Cardiac muscle cell (in vitro differentiated cells and primary cell): ENCODE data around the gene HNF1A. TPM values are rescaled to one million over a fixed set of nuclear protein-coding genes. Genes with fewer than 3 reads are reported as not detected.

ENCODE experiments used
- DNase-seq, 2 donors: peaks; one replicate each; pipeline versions ENCODE4 v3.0.0 to v3.0.0-alpha.2; 2010 to 2017; ENCODE audit warnings: low read depth in 1 of 2, low spot score in 1 of 2
- H3K27ac ChIP-seq: fragments of 200-600 bp; sonication (generic); 2 replicates; pipeline ENCODE4 v1.5.1; 2016
- H3K27me3 ChIP-seq: fragments of 200-600 bp; sonication (generic); 2 replicates; pipeline ENCODE4 v1.6.0; 2016; ENCODE audit warnings: control low read depth
- H3K36me3 ChIP-seq: fragments of 200-600 bp; sonication (generic); 2 replicates; pipeline ENCODE4 v1.5.1; 2016; ENCODE audit warnings: control low read depth
- H3K4me1 ChIP-seq: fragments of 200-600 bp; sonication (generic); 2 replicates; pipeline ENCODE4 v1.8.1; 2017; ENCODE audit warnings: low read depth, mild to moderate bottlenecking, mixed run types
- H3K4me3 ChIP-seq: fragments of 200-600 bp; sonication (generic); 2 replicates; pipeline ENCODE4 v1.5.1; 2016; ENCODE audit warnings: mild to moderate bottlenecking
- H3K9me3 ChIP-seq: fragments of 200-600 bp; sonication (generic); 2 replicates; pipeline ENCODE4 v1.5.1; 2017; ENCODE audit warnings: low read depth, mild to moderate bottlenecking, control low read depth
- CTCF ChIP-seq: IDR thresholded peaks from 2 replicates; pipeline ENCODE4 v1.5.1; 2012; ENCODE audit warnings: low read depth, mild to moderate bottlenecking, low read length
- polyA plus RNA-seq: library from polyadenylated mRNA; unstranded; fragments of >200 nt; fragmentation: Nextera tagmentation; extraction: Ambion mirVana; gene quantifications from 2 replicates; pipeline ENCODE4 v1.2.1, GENCODE V29; 2016
- total RNA-seq: library from RNA; depleted of rRNA; stranded (reverse); fragments of >200 nt; gene quantifications from 2 replicates; pipeline ENCODE4 v1.2.3, GENCODE V29; 2016

The HNF1A gene
- total and polyA plus RNA-seq, 2 experiments from 2014 or later: not detected

- Histone ChIP-seq H3K27me3 (no peaks in the 10 kb centered on the region), H3K27ac (no peak overlapping the region), H3K36me3 (no peaks in the 10 kb centered on the region), H3K4me3 (no peak overlapping the region), H3K4me1 (no peaks in the 10 kb centered on the region), H3K9me3 (no peaks in the 10 kb centered on the region)
- DNase-seq: no peak
- no peak for TF ChIP-seq CTCF
Measured at GRCh38 chr12:120984351-120984898, 6.1 kb downstream of the HNF1A start.

DNA sequence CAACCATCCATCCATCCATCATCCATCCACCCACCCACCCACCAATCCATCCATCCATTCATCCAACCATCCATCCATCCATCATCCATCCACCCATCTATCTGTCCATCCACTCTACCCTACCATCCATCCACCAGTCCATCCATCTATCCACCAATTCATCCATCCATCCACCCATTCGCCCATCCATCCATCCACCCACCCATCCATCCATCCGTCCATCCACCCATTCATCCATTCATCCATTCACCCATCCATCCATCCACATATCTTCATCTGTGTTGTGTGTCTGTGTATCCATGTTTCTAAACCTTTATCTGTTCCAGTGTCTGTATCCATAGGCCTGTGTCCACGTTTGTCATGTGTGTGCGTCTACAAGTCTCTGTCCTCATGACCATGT is 9.9 kb downstream of the HNF1A start:
- Histone ChIP-seq H3K27me3 (no peaks in the 10 kb centered on the region), H3K4me3 (no peak overlapping the region), H3K27ac (no peak overlapping the region), H3K9me3 (no peaks in the 10 kb centered on the region), H3K4me1 (no peaks in the 10 kb centered on the region), H3K36me3 (no peaks in the 10 kb centered on the region)
- no peak for TF ChIP-seq CTCF
- no peak for DNase-seq

- DNase-seq: no peak
- no peak overlapping the region for H3K4me3 ChIP-seq
- H3K36me3 ChIP-seq: no peaks in the 10 kb centered on the region
- no peaks in the 10 kb centered on the region for H3K9me3 ChIP-seq
- no peak overlapping the region for H3K27ac ChIP-seq
- TF ChIP-seq CTCF: no peak
- no peaks in the 10 kb centered on the region for H3K27me3 ChIP-seq
- H3K4me1 ChIP-seq: no peaks in the 10 kb centered on the region
Measured at GRCh38 chr12:120988658-120989057, 10.3 kb downstream of the HNF1A start.

DNA sequence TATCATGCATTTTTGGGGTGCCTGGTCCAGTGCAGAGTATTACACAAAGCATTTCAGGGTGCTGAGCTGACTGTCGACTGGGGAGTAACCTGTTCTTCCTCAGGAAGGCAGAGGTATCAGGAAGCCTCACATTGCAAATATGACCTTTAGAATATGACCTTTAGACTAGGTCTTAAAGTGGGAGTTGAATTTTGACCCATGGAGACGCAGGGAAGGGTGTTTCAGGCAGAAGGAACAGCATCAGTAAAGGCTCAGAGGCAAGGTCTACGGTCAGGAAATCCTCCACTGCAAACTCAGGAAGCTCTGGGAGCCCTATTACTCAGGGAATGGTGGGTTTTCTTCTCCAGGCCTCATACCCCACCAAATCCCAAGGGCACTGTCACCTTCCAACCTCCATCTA is 11.3 kb downstream of the HNF1A start:
- Histone ChIP-seq H3K27me3 (no peaks in the 10 kb centered on the region), H3K9me3 (no peaks in the 10 kb centered on the region), H3K27ac (no peak overlapping the region), H3K4me3 (no peak overlapping the region), H3K36me3 (no peaks in the 10 kb centered on the region), H3K4me1 (no peaks in the 10 kb centered on the region)
- DNase-seq: no peak
- TF ChIP-seq CTCF: no peak

- no peak for DNase-seq
- no peaks in the 10 kb centered on the region for H3K27me3 ChIP-seq
- H3K9me3 ChIP-seq: no peaks in the 10 kb centered on the region
- no peak overlapping the region for H3K4me3 ChIP-seq
- no peaks in the 10 kb centered on the region for H3K36me3 ChIP-seq
- H3K27ac ChIP-seq: no peak overlapping the region
- no peaks in the 10 kb centered on the region for H3K4me1 ChIP-seq
- TF ChIP-seq CTCF: no peak
Measured at GRCh38 chr12:120990487-120991055, 12.2 kb downstream of the HNF1A start.
